NT2/D1 (cell line): ENCODE results near the gene CASP2.

ENCODE experiments used
- YY1 ChIP-seq: IDR thresholded peaks from 2 replicates; pipeline ENCODE4 v1.6.1; 2011; ENCODE audit not compliant: insufficient read length, insufficient read depth
- ZNF274 ChIP-seq: IDR thresholded peaks from 2 replicates; pipeline ENCODE4 v1.6.1; 2011; ENCODE audit warnings: mild to moderate bottlenecking, low read depth, low read length

- no peak for TF ChIP-seq ZNF274
- no peak for TF ChIP-seq YY1
Measured at GRCh38 chr7:143287339-143287934, 714 bp upstream of the CASP2 start.
